Midbrain (tissue), 1 donor: ENCODE results near the gene UGT1A3.

ENCODE experiments used
- DNase-seq: peaks from one replicate; lab custom pipeline; 2025; lab: John Stamatoyannopoulos, UW

Gene UGT1A3

DNA sequence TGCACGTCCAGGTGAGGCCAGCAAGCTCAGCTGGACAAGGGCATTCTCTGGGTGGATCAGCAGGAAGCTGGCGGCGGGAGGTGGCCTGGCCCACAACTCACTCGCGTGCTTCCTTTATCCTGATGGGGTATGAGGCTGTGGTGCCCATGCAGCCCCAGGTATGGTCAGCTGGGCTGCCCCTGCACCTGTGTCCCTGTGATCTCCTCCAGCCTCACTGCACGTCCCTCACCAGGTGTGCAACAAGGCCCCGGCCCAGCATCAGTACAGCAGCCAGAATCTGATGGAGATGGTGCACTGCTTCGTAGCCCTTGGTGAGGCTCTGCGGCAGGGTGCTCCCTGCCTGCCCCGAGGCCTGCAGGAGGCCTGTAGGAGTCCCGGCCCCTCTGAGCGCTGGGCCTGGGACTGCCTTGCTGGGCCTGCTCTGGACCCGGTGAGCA lies 66.9 kb downstream of the UGT1A3 start:
- no peak for DNase-seq

DNA sequence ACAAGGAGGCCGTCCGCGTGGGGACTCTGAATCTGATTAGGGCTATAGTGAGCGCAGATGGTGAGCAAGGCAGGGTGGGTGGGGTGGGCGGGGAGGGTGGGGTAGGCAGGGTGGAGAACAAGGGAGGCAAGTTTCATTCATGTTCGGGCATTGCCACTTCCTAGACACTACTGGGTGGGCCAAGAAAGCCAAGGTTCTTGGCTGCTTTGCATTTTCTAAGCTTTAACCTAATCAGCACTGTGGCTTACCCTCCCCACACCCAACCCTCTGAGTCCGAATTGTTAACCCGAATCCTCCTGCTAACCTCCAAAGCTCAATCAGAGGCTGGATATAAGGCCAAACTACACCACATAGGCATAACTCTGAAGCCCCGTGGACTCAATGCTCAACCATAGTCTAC lies 67.4 kb downstream of the UGT1A3 start:
- DNase-seq, result no peak

DNA sequence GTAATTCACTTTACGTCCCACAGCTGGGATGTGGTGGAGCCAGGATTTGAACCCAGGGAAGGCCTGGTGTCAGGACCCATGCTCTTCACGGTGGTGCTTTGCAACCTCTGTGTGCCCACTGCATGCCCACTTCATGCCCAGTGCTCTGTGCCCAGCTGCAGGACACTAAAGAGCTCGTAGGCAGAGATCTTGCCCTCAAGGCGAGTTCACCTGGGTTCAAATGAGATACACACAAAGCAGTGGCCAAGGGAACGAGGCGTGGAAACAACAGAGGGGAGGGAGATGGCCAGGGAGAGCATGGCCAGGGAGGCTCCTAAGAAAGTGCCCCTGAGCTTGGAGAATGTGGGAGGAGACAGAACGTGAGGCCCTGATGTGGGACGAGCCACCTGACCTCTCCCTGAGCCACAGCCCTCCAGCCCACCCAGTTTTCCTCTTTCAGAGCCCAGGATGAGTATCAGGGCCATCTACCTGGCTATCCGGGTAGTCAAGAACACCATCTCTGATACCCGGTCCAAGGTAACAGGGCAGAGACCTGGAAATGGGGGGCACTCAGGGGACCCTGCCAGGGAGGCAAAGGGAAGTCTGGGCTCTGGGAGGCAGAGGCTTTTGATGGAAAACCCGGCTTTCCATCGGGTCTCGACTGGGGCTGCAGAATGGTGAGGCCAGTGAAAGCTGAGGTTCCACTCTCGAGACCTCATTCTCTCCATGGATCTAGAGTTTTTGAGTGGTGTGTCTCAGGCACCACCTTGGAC lies 69.7 kb downstream of the UGT1A3 start:
- no peak for DNase-seq

DNA sequence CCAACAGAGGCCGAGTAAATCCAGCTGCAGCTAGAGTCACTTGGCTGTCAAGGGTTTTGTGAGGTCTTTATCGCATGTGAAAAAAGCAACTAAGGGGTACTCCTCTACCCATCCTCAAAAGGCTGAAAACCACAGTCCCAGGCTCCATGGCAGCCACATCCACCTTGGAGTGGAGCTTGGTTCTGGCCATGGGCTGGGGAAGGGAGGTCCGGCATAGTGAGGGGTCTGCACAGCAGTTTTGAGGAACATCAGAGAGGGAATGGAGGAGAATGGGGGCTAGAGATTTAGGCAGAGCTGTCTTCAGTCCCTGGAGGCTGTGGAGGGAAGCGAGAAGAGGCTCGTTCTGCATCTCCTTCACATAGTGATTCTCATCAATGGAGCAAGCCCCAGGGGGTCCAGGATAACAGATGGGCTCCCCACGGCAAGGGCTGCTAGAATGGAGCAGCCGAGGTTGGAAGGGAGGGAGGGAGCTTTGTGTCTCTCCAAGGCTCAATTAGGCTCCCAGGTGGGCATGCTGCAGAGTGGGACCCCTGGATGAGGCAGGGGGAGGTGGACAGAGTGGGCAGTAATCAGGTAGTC lies 70.3 kb downstream of the UGT1A3 start:
- DNase-seq, result no peak

DNA sequence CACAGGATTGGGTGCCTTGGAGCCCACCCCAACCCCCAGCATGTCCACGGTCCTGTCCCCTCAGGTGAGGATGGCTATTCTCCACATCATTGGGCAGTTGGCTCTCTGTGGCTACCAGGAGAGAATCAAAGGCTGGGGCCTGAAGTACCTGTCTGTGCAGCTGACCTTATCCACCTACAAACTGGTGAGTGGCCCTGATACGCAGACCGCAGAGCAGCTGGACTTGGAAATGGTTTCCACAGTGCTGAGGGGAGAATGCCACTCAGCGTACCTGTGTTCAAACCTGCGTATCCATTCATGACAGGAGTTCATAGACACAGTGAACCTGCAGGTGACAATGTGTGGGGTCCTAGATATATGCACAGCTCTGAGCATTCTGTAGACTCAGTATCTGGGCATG lies 70.9 kb downstream of the UGT1A3 start:
- no peak for DNase-seq

DNA sequence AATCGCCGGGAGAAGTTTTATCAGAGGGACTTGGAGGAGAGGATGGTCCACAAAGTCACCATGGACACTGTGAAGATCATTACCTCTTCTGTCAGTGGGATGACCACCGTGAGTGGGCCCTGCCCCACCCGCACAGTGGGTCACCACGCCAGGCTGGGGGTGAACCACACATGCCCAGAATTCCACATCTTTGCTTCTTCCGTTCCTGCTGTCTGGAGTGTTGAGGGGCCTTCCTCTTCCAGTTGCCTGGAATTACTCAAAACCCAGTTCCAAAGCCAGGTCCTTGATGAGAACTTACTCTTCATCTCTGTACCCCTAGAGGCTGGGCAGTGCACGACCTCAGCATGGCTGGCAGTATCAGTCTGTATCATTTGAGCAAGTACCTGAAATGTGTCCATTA lies 71.4 kb downstream of the UGT1A3 start:
- DNase-seq, result no peak

DNA sequence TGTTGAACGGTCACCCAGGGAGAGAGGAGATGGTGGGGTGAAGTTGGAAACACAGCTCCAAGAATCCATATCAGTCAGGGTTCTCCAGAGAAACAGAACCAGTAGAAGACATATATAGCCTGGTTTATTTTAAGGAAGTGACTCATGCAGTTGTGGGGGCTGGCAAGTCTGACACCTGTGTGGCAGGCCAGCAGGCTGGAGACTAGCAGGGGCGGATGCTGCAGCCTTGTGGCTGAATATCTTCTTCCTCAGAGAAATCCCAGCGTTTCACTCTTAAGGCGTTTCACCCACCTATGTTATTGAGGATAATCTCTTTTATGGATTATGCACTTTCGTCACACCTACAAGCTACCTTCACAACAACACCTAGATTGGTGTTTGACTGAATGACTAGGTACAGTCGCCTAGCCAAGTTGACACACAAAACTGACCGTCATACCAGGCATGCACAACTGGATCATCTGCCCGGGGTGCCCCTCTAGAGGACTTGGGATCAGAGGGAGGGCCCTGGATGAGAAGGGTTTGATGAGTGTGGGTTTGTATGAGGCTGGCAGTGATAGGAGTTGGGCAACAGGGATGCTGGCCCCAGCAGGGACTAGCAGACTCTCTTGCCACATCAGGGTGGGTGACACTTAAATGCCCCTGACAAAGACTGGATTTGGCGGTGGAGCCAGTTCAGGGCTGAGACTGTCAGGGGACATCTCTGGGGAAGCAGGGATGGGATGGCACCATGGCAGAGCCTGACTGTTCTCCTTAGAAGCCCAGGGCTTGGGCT lies 72.7 kb downstream of the UGT1A3 start:
- DNase-seq, result no peak

DNA sequence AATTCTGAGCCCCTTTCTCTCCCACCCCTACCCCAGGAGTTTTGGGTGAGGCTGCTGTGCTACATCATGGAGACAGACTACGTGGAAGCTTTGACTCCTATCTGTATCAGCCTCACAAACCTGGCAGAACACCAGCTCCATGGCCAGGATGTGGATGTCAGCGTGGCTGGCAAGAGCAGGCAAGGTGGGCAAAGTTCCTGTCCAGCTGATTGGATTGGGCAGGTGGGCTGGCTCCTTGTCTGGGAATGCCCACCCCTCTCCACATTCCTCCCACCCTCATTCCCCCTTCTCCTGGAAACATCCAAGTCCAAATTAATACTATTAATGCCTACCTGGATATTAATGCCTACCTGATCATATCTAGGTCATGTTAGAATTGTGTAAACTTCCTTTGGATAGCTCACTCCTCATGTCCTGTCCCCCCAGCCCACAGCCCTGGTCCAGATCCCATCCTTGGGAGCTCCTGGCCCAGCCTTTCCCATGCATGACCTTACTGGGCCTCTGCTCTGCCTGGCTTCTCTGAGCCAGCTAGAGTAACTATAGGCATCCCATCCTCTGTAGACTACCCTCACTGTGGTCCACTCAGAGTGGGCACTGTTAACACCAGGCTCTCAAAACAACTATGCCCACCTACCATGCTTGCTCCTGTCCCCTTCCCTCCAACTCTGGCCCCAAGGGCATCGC lies 73.4 kb downstream of the UGT1A3 start:
- DNase-seq, result no peak

DNA sequence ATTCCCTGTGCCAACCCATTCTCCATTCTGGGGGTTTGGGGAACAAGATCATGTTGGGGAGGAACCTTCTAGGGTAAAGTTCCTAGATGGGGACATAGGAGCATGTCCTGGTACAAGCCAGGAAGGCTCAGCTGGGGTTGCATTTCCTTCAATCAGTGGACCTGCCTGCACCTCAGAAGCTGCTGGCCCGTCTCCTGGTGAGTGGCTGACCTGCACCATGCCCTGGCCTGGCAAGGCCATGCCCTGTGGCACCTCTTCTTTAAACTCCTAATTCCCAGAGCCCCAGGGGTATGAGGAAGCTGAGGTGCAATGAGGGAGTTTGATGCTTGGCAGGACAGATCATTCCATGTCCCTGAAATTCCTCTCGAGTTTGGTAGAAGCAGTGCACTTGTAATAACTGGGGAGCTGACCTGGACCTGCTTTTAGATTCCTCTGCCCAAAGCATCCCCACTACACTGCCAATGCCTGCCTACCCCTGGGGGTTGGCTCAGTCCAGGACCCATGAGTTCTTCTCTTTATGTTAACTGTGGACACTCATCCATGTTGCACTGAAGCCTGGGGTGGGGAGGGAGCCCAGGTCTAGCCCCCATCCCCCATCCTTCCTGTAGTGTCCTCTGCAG lies 74.6 kb downstream of the UGT1A3 start:
- no peak for DNase-seq

DNA sequence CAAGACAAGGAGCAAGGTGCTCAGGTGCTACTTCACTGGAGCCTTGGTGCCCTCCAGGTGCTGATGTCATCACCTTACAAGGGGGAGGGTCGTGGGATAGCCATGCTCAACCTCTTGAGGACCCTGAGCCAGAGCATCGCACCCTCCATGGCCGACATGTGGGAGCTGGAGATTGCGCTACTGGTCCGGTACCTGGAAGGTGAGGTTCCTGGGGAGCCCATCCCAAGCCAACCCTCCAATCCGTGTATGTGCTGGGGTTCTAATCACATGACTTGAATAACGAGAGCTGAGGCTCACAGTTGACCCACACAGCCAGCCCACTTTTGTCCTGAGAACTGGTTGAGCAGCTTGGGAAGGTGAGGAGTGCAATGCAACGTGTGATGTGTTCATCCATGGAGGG lies 75.2 kb downstream of the UGT1A3 start:
- no peak for DNase-seq

DNA sequence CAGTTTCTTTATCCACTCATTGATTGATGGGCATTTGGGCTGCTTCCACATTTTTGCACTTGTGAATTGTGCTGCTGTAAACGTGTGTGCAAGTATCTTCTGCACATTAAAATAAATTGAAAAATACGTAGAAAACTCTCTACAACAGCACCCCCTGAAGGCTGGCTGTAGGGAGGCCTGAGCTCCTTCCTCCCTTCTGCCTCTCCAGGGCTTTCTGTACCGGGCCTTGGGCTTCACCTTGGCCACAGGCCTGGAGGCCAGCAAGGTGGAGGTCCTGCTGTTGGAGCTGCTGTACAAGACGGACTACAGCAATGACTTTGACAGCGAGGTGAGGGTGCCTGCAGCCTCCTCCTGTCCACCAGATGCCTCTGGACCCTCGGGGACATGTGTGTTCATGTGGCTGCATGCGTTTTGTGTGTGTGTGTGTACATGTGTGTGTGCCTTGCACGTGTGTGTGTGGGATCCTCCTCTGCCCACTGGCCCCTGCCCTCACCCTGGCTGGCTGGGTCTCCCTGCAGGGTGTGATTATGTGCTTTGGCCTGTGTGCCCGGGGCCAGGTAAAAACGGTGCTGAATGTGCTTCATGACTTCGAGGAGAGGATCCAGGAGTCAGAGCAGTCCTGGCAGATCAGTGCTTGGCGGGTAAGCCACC lies 78.5 kb downstream of the UGT1A3 start:
- no peak for DNase-seq

DNA sequence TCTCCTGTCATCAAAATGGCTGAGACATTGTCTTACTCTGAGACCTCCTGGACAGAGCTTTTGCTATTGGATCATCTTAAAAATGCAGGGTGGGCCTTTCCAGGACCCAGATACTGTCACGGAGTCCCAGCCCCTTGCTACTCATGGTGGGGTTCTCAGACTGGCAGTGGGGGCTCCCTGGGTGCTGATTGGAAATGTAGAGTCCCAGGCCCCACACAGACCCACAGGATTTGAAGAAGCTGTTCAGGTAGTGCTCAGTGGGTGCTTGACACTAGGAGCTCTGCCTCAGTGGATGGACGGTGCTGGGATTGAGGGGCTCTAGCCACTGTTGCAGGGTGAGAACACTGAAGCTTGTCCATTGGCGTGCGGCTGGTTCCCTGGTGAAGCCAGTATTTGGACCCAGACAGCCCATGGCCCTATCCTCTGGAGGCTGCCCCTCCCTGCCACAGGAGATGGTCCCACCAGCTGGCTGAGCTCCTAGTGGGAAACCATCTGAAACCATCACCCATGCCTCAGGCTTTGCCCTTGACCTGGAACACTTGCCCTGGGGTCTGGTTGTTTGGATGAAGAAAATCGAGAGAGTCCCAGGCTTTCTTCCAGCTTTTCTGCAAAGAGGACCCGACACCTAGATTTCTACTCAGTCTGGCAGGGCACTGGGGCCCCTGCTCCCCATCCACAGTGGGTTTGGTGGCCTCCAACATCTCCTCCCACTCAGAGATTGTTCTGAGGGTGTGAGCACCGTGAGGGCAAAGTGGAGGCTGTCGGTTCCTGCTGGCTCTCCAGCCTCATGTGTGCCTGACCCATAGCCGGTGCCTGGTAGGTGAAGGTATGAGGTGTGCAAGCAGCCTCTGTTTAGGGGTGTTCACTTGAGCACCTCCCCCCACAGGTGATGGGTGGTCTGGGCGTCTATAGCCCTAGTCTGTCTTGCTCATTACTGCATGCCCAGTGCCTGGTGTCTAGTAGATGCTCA lies 79.4 kb downstream of the UGT1A3 start:
- DNase-seq, result no peak

DNA sequence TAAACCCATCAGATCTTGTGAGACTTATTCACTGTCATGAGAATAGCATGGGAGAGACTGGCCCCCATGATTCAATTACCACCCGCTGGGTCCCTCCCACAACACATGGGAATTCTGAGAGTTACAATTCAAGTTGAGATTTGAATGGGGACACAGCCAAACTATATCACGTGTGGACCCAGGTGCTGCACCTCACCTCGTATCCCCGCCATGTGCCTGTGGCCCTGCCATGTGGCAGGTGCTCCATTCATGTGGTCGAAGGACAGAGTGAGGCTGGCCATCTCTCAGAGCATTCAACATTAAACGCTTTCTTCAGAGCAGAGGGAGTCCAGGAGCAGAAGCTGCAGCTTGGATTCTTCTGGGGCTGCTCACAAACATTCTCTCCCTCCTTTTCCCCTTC lies 81.5 kb downstream of the UGT1A3 start:
- no peak for DNase-seq

DNA sequence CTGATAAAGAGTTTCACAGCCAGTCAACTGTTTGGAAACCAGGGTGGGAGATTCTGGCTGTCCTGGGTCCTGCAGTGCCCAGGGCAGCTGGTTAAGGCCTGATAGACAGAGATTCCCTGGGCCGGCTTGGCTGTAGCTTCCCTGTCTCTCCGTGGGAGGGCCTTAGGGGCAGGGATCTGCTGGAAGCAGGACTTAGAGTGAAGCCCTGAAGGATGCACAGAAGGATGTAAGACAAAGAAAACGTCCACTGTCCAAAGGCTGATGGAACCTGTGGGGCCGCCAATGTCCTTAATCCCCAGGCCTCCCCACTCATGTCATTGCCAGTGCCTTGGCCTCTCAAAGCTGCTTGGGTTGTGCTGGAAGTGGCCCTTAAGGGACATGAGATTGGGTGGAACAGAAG lies 82.2 kb downstream of the UGT1A3 start:
- no peak for DNase-seq

DNA sequence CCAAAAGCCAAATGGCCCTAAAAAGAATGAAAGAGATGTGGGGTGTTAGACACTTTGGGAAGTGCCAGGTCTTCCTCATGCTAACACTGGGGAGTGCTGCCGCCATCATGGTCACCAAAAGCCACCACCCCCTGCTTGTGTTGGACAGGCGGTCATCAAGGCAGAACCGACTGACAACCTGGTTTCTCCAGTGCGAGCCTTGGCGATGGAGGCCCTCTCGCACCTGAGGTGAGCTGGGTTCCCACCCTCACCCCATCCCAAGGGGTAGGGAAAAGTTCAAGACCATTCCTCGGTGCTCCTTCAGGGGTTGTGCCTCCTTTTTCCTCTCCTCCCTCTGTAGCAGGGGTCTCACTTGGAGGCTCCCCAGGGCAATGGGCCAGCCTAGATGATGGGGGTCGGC lies 82.9 kb downstream of the UGT1A3 start:
- no peak for DNase-seq

DNA sequence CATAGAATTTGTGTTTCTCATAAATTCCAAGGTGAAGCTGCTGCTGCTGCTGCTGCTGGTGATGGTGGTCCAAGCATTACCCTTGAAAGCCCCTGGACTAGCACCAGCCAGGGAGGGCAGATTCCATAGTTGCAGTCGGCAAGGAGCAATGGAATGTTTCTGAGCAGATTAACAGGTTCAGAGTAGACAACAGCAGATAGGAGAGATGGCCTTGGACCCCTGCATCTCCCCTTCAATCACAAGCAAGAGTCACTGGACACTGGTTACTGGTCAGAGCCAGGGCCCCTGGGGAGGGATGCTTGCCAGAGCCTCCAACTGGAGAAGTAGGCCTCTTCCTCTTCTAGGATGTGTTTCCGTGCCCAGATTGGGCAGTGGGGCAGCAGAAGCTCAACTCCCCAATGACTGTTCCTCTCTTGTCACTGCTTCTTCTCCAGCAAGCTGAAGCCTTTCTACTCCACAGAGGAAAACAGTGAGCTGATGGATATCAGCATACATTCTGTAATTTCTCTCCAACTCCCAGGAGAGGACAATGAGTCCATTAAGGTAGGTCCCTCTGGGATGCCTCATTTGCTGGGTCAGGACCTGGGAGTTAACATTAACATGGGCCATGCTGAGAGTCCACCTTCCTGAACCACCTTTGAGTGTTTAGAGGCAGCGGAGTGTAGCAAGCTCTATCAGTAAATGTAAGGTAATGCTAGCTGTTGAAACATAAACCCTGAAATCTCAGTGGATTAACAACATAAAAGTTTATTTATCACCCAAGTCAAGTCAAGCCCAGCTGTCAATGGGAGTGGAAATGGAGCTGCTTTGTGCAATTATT lies 84.6 kb downstream of the UGT1A3 start:
- no peak for DNase-seq

DNA sequence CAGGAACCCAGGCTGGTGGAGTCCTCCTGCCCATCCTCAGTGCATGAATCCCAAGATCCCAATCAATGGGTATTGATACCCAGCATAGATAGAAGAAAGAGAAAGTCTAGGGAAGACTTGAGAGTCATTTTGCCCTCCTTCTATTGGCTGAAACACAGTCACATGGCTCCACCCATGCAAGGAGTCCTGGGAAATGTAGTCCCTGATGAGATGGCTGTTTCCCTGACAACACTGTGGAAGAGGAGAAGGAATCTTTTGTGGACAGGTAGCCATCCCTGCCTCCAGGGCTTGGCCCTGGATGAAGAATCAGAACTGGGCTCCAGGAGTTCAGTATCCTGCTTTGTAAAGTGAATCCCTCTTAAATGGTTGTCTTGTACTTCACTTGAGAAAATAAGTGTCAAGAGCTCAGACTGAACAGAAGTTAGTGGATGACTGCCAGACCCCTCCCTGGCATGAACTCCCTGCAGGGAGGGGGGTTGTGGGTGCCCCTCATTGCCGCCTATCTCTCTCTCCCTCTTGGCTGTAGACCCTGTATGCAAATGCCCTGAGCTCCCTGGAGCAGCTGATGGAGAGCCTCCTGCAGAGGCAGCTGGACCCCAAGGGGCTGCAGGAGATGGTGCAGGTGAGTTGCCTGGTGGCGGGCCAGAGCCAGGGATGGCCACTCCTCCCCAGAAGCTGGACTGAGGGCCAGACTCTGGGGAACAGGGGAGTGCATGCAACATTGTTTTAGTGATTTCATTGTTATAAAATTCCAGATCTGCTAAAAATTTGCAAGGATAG lies 85.4 kb downstream of the UGT1A3 start:
- no peak for DNase-seq

DNA sequence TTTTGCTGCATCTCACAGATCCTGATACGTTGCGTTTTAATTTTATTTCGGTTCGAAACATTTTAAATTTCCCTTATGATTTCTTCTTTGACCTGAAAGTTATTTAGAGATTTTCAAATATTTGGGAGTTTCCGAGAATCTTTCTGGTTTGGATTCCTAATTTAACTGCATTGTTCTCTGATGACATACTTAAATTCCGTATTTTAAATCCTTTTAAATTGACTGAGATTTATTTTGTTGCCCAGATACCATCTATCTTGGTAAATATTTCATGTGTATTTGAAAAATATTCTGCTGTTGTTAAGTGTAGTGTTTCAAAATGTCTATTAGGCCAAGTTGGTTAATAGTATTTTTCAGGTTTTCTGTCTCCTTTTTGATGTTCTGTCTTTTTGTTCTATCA lies 87.0 kb downstream of the UGT1A3 start:
- DNase-seq, result no peak

DNA sequence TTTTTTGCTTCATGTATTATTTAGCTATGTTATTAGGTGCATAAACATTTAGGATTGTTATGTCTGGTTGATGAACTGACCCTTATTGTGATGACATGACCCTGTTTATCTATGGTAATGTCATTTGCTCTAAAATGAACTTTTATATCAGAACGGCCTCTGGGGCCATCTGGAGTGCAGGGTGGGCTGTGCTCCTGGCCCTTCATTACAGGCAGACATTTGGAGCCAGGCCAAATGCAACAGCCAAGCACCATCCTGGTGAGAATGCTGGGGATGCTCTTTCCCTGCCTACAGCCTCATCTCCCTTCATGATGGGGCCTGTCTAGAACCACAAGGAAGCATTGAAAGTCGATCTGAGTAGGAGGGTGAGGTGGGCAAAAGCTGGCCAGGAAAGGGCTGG lies 87.5 kb downstream of the UGT1A3 start:
- DNase-seq, result no peak
